Neural crest cell (in vitro differentiated cells): ENCODE data around the gene FBRSL1. TPM values are rescaled to one million over a fixed set of nuclear protein-coding genes. Genes with fewer than 3 reads are reported as not detected.

Source experiments
- DNase-seq: peaks from one replicate; pipeline ENCODE4 v3.0.0; 2021; ENCODE audit warnings: low read depth, mixed read lengths, low spot score
- H3K27ac Mint-ChIP-seq: one replicate; pipeline ENCODE4 v1.8.0; 2021; ENCODE audit warnings: mild to moderate bottlenecking, mixed read lengths; ENCODE audit not compliant: unreplicated experiment
- H3K27me3 Mint-ChIP-seq: 2 replicates; pipeline ENCODE4 v1.8.0; 2021; ENCODE audit warnings: low read depth, mild to moderate bottlenecking, mixed read lengths
- H3K36me3 Mint-ChIP-seq: 2 replicates; pipeline ENCODE4 v1.8.0; 2021; ENCODE audit warnings: low read depth, mild to moderate bottlenecking, mixed read lengths
- H3K4me1 Mint-ChIP-seq: 2 replicates; pipeline ENCODE4 v1.8.0; 2021; ENCODE audit warnings: mixed read lengths
- H3K4me3 Mint-ChIP-seq: one replicate; pipeline ENCODE4 v1.8.0; 2021; ENCODE audit warnings: mild to moderate bottlenecking, mixed read lengths
- H3K9me3 Mint-ChIP-seq: 2 replicates; pipeline ENCODE4 v1.8.0; 2021; ENCODE audit warnings: mixed read lengths
- total RNA-seq: library from RNA; stranded (reverse); gene quantifications from 2 replicates; pipeline ENCODE4 v1.2.1, GENCODE V29; 2021
- TF ChIP-seq, protein P1 (sequence below): fragments of 200-600 bp; sonication (generic); conservative IDR thresholded peaks from 2 replicates; pipeline ENCODE4 v1.5.0; 2021; ENCODE audit warnings: antibody characterized with exemption, mild to moderate bottlenecking

FBRSL1 gene
- total RNA-seq, 1 donor from 2014 or later, result 118 TPM

DNA sequence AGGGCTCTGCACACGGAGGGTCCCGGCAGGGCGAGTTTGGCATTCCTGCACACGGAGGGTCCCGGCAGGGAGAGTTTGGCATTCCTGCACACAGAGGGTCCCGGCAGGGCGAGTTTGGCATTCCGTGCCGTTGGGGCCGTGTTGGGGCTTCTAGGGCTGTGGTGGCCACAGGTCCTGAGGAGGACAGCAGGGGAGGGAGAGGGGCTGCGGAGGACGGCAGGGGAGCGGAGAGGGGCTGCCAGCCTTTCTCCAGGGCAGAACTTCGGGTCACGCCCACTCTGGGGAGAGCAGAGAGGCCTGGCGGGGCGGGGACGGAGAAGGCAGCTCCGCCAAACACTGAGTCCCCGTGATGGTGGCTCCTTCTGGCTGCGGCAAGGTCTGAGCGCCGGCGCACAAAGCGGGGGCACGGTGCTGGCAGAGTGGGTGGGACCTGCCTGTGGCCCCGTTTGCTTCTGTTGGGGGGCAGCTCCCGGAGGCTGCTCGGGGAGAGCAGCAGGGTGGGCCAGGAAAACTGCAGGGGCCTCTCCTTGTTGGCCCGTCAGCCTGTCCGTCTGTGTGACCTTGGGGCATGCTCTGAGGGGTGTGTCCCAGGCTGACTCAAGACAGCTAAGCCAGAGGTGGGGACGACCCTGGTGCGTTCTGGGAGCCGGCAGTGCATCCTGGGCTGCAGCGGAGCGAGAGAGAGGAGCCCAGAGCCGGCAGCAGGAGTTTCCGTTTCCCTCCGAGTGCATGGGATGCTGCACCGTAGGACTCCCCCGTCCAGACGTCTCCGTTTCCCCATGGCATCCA, 60.3 kb downstream of the FBRSL1 start:
- TF ChIP-seq, protein P1, sequence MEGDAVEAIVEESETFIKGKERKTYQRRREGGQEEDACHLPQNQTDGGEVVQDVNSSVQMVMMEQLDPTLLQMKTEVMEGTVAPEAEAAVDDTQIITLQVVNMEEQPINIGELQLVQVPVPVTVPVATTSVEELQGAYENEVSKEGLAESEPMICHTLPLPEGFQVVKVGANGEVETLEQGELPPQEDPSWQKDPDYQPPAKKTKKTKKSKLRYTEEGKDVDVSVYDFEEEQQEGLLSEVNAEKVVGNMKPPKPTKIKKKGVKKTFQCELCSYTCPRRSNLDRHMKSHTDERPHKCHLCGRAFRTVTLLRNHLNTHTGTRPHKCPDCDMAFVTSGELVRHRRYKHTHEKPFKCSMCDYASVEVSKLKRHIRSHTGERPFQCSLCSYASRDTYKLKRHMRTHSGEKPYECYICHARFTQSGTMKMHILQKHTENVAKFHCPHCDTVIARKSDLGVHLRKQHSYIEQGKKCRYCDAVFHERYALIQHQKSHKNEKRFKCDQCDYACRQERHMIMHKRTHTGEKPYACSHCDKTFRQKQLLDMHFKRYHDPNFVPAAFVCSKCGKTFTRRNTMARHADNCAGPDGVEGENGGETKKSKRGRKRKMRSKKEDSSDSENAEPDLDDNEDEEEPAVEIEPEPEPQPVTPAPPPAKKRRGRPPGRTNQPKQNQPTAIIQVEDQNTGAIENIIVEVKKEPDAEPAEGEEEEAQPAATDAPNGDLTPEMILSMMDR, result no peak
- Mint-ChIP-seq H3K9me3 (no peaks in the 10 kb centered on the region), H3K4me3 (peak overlapping the region; percentile 64), H3K36me3 (no peaks in the 10 kb centered on the region), H3K27me3 (peaks cover 11% of the 10 kb centered on the region), H3K4me1 (peaks cover 7% of the 10 kb centered on the region), H3K27ac (peak overlapping the region; percentile 50)
- peak; percentile 36 for DNase-seq

DNA sequence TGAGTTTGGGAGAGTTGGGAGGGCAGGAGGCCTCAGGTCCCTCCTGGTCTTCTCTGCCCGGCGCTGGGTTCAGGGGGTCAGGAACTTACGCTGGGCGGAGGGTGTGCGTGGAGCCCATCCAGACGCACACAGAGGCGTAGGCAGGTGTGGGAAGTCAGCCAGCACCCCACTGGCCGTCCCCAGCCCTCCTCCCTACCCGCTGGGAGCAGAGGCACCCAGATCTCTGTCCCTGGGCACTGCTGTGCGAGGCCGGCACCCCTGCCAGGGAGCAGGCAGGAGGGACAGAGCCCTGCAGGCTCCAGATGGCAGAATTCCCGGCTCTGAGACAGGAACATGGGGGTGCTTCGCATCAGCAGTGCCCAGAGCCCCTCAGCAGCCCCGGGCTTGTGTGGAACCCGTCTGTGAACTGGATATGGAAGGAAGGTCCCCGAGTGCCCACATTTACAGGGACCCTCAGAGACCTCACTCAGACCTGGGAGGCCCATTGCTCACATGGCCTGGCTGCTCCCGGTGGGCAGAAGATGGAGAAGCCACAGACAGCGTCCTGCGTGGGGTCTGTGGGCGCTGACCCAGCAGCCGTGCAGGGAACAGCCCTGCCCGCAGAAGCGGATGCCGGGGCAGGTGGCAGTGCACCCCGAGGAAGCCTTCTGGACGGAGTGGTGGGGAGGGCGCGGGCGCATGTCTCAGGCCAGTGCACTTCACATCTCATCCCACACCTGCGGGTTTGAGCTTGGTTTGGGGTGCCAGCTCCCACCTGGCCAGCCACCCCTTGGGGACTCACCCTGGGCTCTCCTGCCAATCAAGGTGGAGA, 61.1 kb downstream of the FBRSL1 start:
- no peak for DNase-seq
- peaks cover 4% of the 10 kb centered on the region for H3K4me1 Mint-ChIP-seq
- H3K27me3 Mint-ChIP-seq, result peaks cover 9% of the 10 kb centered on the region
- H3K4me3 Mint-ChIP-seq, result peak overlapping the region; percentile 64
- TF ChIP-seq, protein P1, result no peak
- no peaks in the 10 kb centered on the region for H3K9me3 Mint-ChIP-seq
- no peak overlapping the region for H3K27ac Mint-ChIP-seq
- no peaks in the 10 kb centered on the region for H3K36me3 Mint-ChIP-seq

DNA sequence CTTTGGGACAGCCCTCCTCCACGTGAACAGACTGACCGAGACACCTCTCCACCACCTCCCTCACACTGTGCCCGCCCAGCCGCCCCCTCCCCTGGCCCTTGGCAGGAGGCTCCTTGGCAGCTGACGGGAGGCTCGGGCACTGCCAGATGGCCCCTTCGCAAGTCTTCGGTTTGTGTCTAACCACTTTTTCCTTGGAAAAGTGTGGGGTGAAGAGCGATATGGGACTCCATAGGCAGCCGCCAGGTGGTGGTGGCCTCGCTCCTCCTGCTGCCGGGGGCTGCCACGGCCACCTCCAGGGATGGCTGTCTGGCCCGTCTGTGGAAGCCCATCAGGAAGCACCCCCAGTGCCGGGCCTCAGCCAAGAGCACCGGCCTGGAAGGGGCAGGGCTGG, 61.7 kb downstream of the FBRSL1 start:
- no peak for DNase-seq
- Mint-ChIP-seq H3K9me3 (no peaks in the 10 kb centered on the region), H3K4me3 (no peak overlapping the region), H3K36me3 (no peaks in the 10 kb centered on the region), H3K27me3 (peaks cover 9% of the 10 kb centered on the region), H3K4me1 (peaks cover 4% of the 10 kb centered on the region), H3K27ac (no peak overlapping the region)
- TF ChIP-seq, protein P1, result no peak

DNA sequence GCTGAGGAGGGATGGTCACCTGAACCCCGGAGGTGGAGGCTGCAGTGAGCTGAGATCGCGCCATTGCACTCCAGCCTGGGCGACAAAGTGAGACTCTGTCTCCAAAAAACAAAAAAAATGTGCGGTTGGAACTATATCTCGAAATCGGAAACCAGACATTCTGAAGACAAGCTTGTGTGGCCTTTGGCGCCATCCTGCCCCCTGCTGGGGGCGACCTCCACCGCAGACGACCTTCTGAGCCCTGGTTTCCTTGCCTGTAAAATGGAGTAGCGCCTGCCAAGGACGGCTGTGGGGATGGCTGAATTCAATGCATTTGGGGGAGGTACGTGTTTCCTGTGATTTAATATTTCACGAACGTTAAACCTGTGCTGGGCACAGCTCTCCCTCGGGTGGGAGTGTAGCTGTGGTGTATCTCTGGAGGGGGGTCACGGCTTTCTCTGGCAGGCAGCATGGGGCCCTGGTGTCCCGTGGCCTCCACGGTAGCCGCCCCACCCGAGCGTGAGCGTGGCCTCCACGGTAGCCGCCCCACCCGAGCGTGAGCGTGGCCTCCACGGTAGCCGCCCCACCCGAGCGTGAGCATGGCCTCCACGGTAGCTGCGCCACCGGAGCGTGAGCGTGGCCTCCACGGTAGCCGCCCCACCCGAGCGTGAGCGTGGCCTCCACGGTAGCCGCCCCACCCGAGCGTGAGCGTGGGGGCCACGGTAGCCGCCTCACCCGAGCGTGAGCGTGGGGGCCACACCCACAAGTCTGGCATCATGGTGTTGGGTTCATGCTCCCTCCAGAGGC, 65.1 kb downstream of the FBRSL1 start:
- Mint-ChIP-seq H3K27ac (no peak overlapping the region), H3K36me3 (no peaks in the 10 kb centered on the region), H3K27me3 (peaks cover 9% of the 10 kb centered on the region), H3K9me3 (no peaks in the 10 kb centered on the region), H3K4me3 (peak overlapping the region; percentile 69), H3K4me1 (peaks cover 12% of the 10 kb centered on the region)
- DNase-seq, result peak; percentile 29
- TF ChIP-seq, protein P1, result peak; percentile 58

DNA sequence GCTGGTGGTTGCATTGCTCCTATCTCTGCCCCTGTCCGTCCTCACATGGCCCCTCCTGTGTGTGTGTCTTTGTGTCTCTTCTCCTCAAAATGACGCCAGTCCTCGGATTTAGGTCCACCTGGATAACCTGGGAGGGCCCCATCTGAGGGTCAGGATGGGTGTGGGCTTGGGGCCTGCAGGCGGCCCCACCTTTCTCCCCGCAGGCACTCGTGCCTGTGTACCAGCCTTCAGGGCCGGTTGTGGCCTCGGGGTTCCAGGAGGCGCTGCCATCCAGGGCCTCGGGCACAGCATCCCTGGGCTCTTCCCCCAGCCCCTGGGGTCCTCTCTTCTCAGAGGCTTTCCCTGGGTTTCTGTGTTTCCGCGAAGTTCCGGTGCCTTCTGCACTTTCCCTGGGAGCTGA, 65.7 kb downstream of the FBRSL1 start:
- TF ChIP-seq, protein P1, result no peak
- Mint-ChIP-seq H3K4me1 (peaks cover 8% of the 10 kb centered on the region), H3K9me3 (no peaks in the 10 kb centered on the region), H3K36me3 (no peaks in the 10 kb centered on the region), H3K4me3 (no peak overlapping the region), H3K27ac (no peak overlapping the region), H3K27me3 (peaks cover 4% of the 10 kb centered on the region)
- DNase-seq, result no peak
